HG02588 (cell line): Measurements from ENCODE around the gene GH2.
"Not testable (repeated sequence)": the region's sequence is repeated elsewhere in the genome, so short reads cannot be mapped to it uniquely, and the experiment has no call there.

ENCODE experiments used
- ATAC-seq: cut with Tn5 transposase; IDR thresholded peaks from one replicate; pipeline ENCODE4 v1.9.1; 2021; ENCODE audit warnings: mild to moderate bottlenecking, moderate library complexity; ENCODE audit not compliant: unreplicated experiment

Gene GH2

GRCh38 chr17:63881935-63882601 lies at the start of gene GH2:
Gene GH2 (minus strand): TSS chr17:63881944. CDS start chr17:63881801, 143 bp downstream.
- ATAC-seq: no peak

GRCh38 chr17:63930951-63931575 lies 49.3 kb upstream of the GH2 start:
- peak; percentile 40 for ATAC-seq

GRCh38 chr17:63929860-63930766 lies 48.4 kb upstream of the GH2 start:
- ATAC-seq: no peak

GRCh38 chr17:63928966-63929695 lies 47.4 kb upstream of the GH2 start:
- ATAC-seq: no peak

- ATAC-seq: no peak
These were observed 46.5 kb upstream of the GH2 start for GRCh38 chr17:63928172-63928666.

GRCh38 chr17:63927464-63928171 lies 45.9 kb upstream of the GH2 start:
- no peak for ATAC-seq

GRCh38 chr17:63926164-63926563 lies 44.4 kb upstream of the GH2 start:
- no peak for ATAC-seq

GRCh38 chr17:63925615-63926014 lies 43.9 kb upstream of the GH2 start:
- ATAC-seq: no peak

GRCh38 chr17:63922402-63922801 lies 40.7 kb upstream of the GH2 start:
- ATAC-seq: not testable (repeated sequence)

- not testable (repeated sequence) for ATAC-seq
These were observed 39.0 kb upstream of the GH2 start for GRCh38 chr17:63920779-63921178.

- ATAC-seq: not testable (repeated sequence)
These were observed 38.3 kb upstream of the GH2 start for GRCh38 chr17:63920050-63920449.

- ATAC-seq: peak; percentile 62
These were observed 37.6 kb upstream of the GH2 start for GRCh38 chr17:63919311-63919723.

- not testable (repeated sequence) for ATAC-seq
These were observed 37.1 kb upstream of the GH2 start, which contains the start of gene GH1 for GRCh38 chr17:63918789-63919305. Gene GH1 (minus strand): TSS chr17:63918839. CDS start chr17:63918776, 63 bp downstream.

GRCh38 chr17:63918305-63918704 lies 36.6 kb upstream of the GH2 start:
- no peak for ATAC-seq

- ATAC-seq: no peak
These were observed 35.9 kb upstream of the GH2 start for GRCh38 chr17:63917646-63918045.

GRCh38 chr17:63917206-63917605 lies 35.5 kb upstream of the GH2 start:
- not testable (repeated sequence) for ATAC-seq

GRCh38 chr17:63916566-63917185 lies 34.9 kb upstream of the GH2 start:
- ATAC-seq: no peak

GRCh38 chr17:63915753-63916152 lies 34.0 kb upstream of the GH2 start:
- ATAC-seq: not testable (repeated sequence)

- ATAC-seq: no peak
These were observed 32.7 kb upstream of the GH2 start for GRCh38 chr17:63914471-63914870.
